Smooth muscle cell (in vitro differentiated cells): Measurements from ENCODE around the gene RHOU. TPM values are rescaled to one million over a fixed set of nuclear protein-coding genes. Genes with fewer than 3 reads are reported as not detected.
"Not testable (repeated sequence)": the region's sequence is repeated elsewhere in the genome, so short reads cannot be mapped to it uniquely, and the experiment has no call there.

ENCODE experiments used
- DNase-seq: peaks from one replicate; lab custom pipeline; 2025; ENCODE audit not compliant: unreplicated experiment; lab: John Stamatoyannopoulos, UW
- H2AFZ ChIP-seq: fragments of 200-600 bp; sonication (generic); 2 replicates; pipeline ENCODE4 v1.6.0; 2016; ENCODE audit warnings: antibody characterized with exemption, low read depth, mild to moderate bottlenecking
- H3F3A ChIP-seq: fragments of 200-600 bp; sonication (generic); 2 replicates; pipeline ENCODE4 v1.6.0; 2017; ENCODE audit warnings: antibody characterized with exemption, low read depth
- H3K27ac ChIP-seq: fragments of 200-600 bp; sonication (generic); 2 replicates; pipeline ENCODE4 v1.5.1; 2016; ENCODE audit warnings: low read depth, mild to moderate bottlenecking
- H3K27me3 ChIP-seq: fragments of 200-600 bp; sonication (generic); 2 replicates; pipeline ENCODE4 v1.6.1; 2016; ENCODE audit warnings: low read depth, mild to moderate bottlenecking
- H3K36me3 ChIP-seq: fragments of 200-600 bp; sonication (generic); 2 replicates; pipeline ENCODE4 v1.5.1; 2016; ENCODE audit warnings: low read depth
- H3K4me1 ChIP-seq: fragments of 200-600 bp; sonication (generic); 2 replicates; pipeline ENCODE4 v1.5.1; 2016; ENCODE audit warnings: low read depth
- H3K4me2 ChIP-seq: fragments of 200-600 bp; sonication (generic); 2 replicates; pipeline ENCODE4 v1.6.0; 2016; ENCODE audit warnings: mild to moderate bottlenecking
- H3K4me3 ChIP-seq: fragments of 200-600 bp; sonication (generic); 2 replicates; pipeline ENCODE4 v1.5.1; 2016; ENCODE audit warnings: mild to moderate bottlenecking
- H3K79me2 ChIP-seq: fragments of 200-600 bp; sonication (generic); 2 replicates; pipeline ENCODE4 v1.6.0; 2016; ENCODE audit warnings: low read depth, mild to moderate bottlenecking
- H3K9ac ChIP-seq: fragments of 200-600 bp; sonication (generic); 2 replicates; pipeline ENCODE4 v1.6.0; 2016; ENCODE audit warnings: low read depth
- H3K9me3 ChIP-seq: fragments of 200-600 bp; sonication (generic); replicated peaks from 2 replicates; pipeline ENCODE4 v1.5.1; 2016; ENCODE audit warnings: low read depth
- H4K20me1 ChIP-seq: fragments of 200-600 bp; sonication (generic); 2 replicates; pipeline ENCODE4 v1.6.0; 2016; ENCODE audit warnings: low read depth
- CTCF ChIP-seq: fragments of 200-600 bp; sonication (generic); IDR thresholded peaks from 2 replicates; pipeline ENCODE4 v1.5.1; 2017; ENCODE audit warnings: borderline replicate concordance, mild to moderate bottlenecking, antibody characterized with exemption; ENCODE audit not compliant: insufficient read depth, poor library complexity, severe bottlenecking
- WGBS: methylation state at CpG from one replicate; pipeline ENCODE4 v1.1.7; 2016; ENCODE audit warnings: low lambda C conversion rate; 5-methylcytosine and 5-hydroxymethylcytosine counted together
- polyA plus RNA-seq: library from polyadenylated mRNA; unstranded; fragments of >200 nt; fragmentation: Nextera tagmentation; extraction: Ambion mirVana; gene quantifications from 2 replicates; pipeline ENCODE4 v1.2.1, GENCODE V29; 2016
- total RNA-seq: library from RNA; depleted of rRNA; stranded (reverse); fragments of >200 nt; gene quantifications from 2 replicates; pipeline ENCODE4 v1.2.3, GENCODE V29; 2014

The RHOU gene
- total and polyA plus RNA-seq, 2 experiments from 2014 or later = 25.8 to 50.6 TPM

- Histone ChIP-seq H4K20me1 (no peaks in the 10 kb centered on the region), H3K36me3 (no peaks in the 10 kb centered on the region), H3F3A (no peaks in the 10 kb centered on the region), H3K27me3 (no peaks in the 10 kb centered on the region), H2AFZ (no peak overlapping the region), H3K9me3 (no peaks in the 10 kb centered on the region), H3K9ac (no peak overlapping the region), H3K4me1 (no peaks in the 10 kb centered on the region), H3K4me3 (no peak overlapping the region), H3K4me2 (no peak overlapping the region), H3K27ac (no peak overlapping the region), H3K79me2 (no peaks in the 10 kb centered on the region)
- DNase-seq = no peak
- TF ChIP-seq CTCF = no peak
- 66% methylated on average over 4 of the region's 4 CpGs for WGBS
Observed at GRCh38 chr1:228772516-228773212, 37.4 kb downstream of the RHOU start.

- not testable (repeated sequence) for H3F3A ChIP-seq, H3K4me3 ChIP-seq, H3K9ac ChIP-seq, DNase-seq, H3K4me2 ChIP-seq, H3K4me1 ChIP-seq, H3K9me3 ChIP-seq, H4K20me1 ChIP-seq, H3K36me3 ChIP-seq, H3K27me3 ChIP-seq, H3K79me2 ChIP-seq, H2AFZ ChIP-seq, H3K27ac ChIP-seq
- WGBS = 85% methylated on average over 9 of the region's 9 CpGs
Observed at GRCh38 chr1:228775946-228776345, 40.7 kb downstream of the RHOU start.

GRCh38 chr1:228776449-228776848, 41.2 kb downstream of the RHOU start:
- Histone ChIP-seq H3K4me1 (peaks cover 11% of the 10 kb centered on the region), H3K9me3 (no peaks in the 10 kb centered on the region), H3K27me3 (no peaks in the 10 kb centered on the region), H3K4me2 (no peak overlapping the region), H3K9ac (no peak overlapping the region), H3K36me3 (no peaks in the 10 kb centered on the region), H3K79me2 (no peaks in the 10 kb centered on the region), H3K27ac (no peak overlapping the region), H3F3A (peaks cover 9% of the 10 kb centered on the region), H3K4me3 (no peak overlapping the region), H4K20me1 (no peaks in the 10 kb centered on the region), H2AFZ (no peak overlapping the region)
- no peak for DNase-seq
- 76% methylated on average over 2 of the region's 2 CpGs for WGBS
- TF ChIP-seq CTCF = no peak

GRCh38 chr1:228777236-228777635, 42.0 kb downstream of the RHOU start:
- Histone ChIP-seq H3K4me1 (peaks cover 11% of the 10 kb centered on the region), H4K20me1 (no peaks in the 10 kb centered on the region), H2AFZ (no peak overlapping the region), H3K27me3 (no peaks in the 10 kb centered on the region), H3K27ac (no peak overlapping the region), H3F3A (peaks cover 14% of the 10 kb centered on the region), H3K9ac (no peak overlapping the region), H3K36me3 (no peaks in the 10 kb centered on the region), H3K4me2 (no peak overlapping the region), H3K79me2 (no peaks in the 10 kb centered on the region), H3K4me3 (no peak overlapping the region), H3K9me3 (no peaks in the 10 kb centered on the region)
- no peak for DNase-seq
- 84% methylated on average over 4 of the region's 4 CpGs for WGBS
- TF ChIP-seq CTCF = no peak
